K562 (cell line): ENCODE data around the gene TUT1. TPM values are rescaled to one million over a fixed set of nuclear protein-coding genes. Genes with fewer than 3 reads are reported as not detected.

ENCODE experiments used
- ATAC-seq: fragments of 200-7000 bp; cut with Tn5 transposase; 3 replicates; pipeline ENCODE4 v1.9.1; 2020; ENCODE audit warnings: moderate library complexity
- BruUV-seq: library from RNA; stranded (reverse); fragments of 400-500 nt; replicated peaks from 2 replicates; lab custom pipeline; 2021; lab: Mats Ljungman, UMichigan
- CTCF ChIA-PET: fragments of 300-600 bp; formaldehyde crosslinking; extraction: SDS; loops from one replicate; lab custom pipeline; 2021; ENCODE audit warnings: low intra/inter-chr PET ratio; lab: Yijun Ruan, JAX
- POLR2A ChIA-PET: fragments of 300-600, 350-650 bp; sonication (Branson Sonifier 250); formaldehyde crosslinking; extraction: SDS; loops from one replicate; lab custom pipeline; 2021; ENCODE audit warnings: antibody characterized with exemption, inconsistent platforms; lab: Yijun Ruan, JAX
- DNase-seq, 4 experiments: peaks; one replicate each; pipeline versions ENCODE4 v3.0.0 to v3.0.0-alpha.2; 2011 to 2018; ENCODE audit warnings: low spot score in 3 of 4, mixed read lengths in 3 of 4; ENCODE audit errors: extremely low read depth in 1 of 4
- FAIRE-seq: peaks from 2 replicates; lab custom pipeline; 2011; peaks lifted over from hg19 to GRCh38; lab: Jason Lieb, UNC
- H2AFZ ChIP-seq: 2 replicates; pipeline ENCODE4 v1.6.0; 2011; ENCODE audit warnings: low read depth, low read length, control low read depth, inconsistent platforms
- H3K27ac ChIP-seq: fragments of 200-600 bp; 3 replicates; pipeline ENCODE4 v1.8.0; 2011; ENCODE audit warnings: low read depth, mild to moderate bottlenecking, control low read depth, inconsistent platforms, low read length, moderate library complexity, mixed read lengths; ENCODE audit errors: extremely low read depth
- H3K27me3 ChIP-seq, 2 experiments: fragments of 300-600 bp in 1 of 2; 2 replicates in 1 of 2; 3 replicates in 1 of 2; pipeline versions ENCODE4 v1.6.0 to v1.8.0; 2011; ENCODE audit warnings: inconsistent platforms in 2 of 2, low read length in 2 of 2, mild to moderate bottlenecking in 1 of 2, mixed read lengths in 1 of 2, moderate library complexity in 1 of 2; ENCODE audit not compliant: control insufficient read depth in 2 of 2, insufficient read depth in 2 of 2
- H3K36me3 ChIP-seq: fragments of 300-600 bp; 3 replicates; pipeline ENCODE4 v1.8.0; 2011; ENCODE audit warnings: mild to moderate bottlenecking, low read length, inconsistent platforms; ENCODE audit not compliant: control insufficient read depth, insufficient read depth
- H3K4me1 ChIP-seq, 2 experiments: fragments of 200-600 bp in 1 of 2; replicated peaks in 1 of 2; 2 replicates in 1 of 2; 3 replicates in 1 of 2; pipeline versions ENCODE4 v1.5.1 to v1.8.0; 2011; ENCODE audit warnings: inconsistent platforms in 2 of 2, low read length in 2 of 2, mild to moderate bottlenecking in 1 of 2, mixed read lengths in 1 of 2, moderate library complexity in 1 of 2; ENCODE audit not compliant: control insufficient read depth in 2 of 2, insufficient read depth in 2 of 2
- H3K4me2 ChIP-seq: 2 replicates; pipeline ENCODE4 v1.6.1; 2011; ENCODE audit warnings: low read length, control low read depth, inconsistent platforms, mixed read lengths; ENCODE audit not compliant: insufficient read depth
- H3K4me3 ChIP-seq: fragments of 200-600 bp; sonication (generic), shearing (Covaris generic); 2 replicates; pipeline ENCODE4 v1.5.1; 2016; ENCODE audit warnings: control low read depth, inconsistent platforms
- H3K79me2 ChIP-seq: fragments of 200-600 bp; 3 replicates; pipeline ENCODE4 v1.8.0; 2011; ENCODE audit warnings: low read length, inconsistent platforms; ENCODE audit not compliant: control insufficient read depth, insufficient read depth
- H3K9ac ChIP-seq, 2 experiments: 2 replicates each; pipeline versions ENCODE4 v1.6.0 to v1.6.1; 2011; ENCODE audit warnings: low read depth in 2 of 2, low read length in 2 of 2, control low read depth in 1 of 2, inconsistent platforms in 1 of 2, mild to moderate bottlenecking in 1 of 2, mixed read lengths in 1 of 2; ENCODE audit not compliant: insufficient read depth in 1 of 2
- H3K9me1 ChIP-seq: one replicate; pipeline ENCODE4 v1.6.0; 2011; ENCODE audit warnings: inconsistent platforms, mild to moderate bottlenecking, low read length, moderate library complexity; ENCODE audit not compliant: control insufficient read depth, insufficient read depth
- H3K9me3 ChIP-seq: replicated peaks from 2 replicates; pipeline ENCODE4 v1.5.1; 2011; ENCODE audit warnings: low read depth, low read length, inconsistent platforms; ENCODE audit not compliant: control insufficient read depth, insufficient read depth
- H4K20me1 ChIP-seq: replicated peaks from 2 replicates; pipeline ENCODE4 v1.6.1; 2011; ENCODE audit warnings: low read length, inconsistent platforms, mixed read lengths; ENCODE audit not compliant: control insufficient read depth, insufficient read depth
- HNRNPL ChIP-seq: fragments of 200-400 bp; formaldehyde crosslinking; IDR thresholded peaks from 2 replicates; pipeline ENCODE4 v1.6.1; 2017; ENCODE audit warnings: low read depth, mild to moderate bottlenecking, low read length
- LCOR ChIP-seq: sonication (generic); formaldehyde crosslinking; IDR thresholded peaks from 2 replicates; pipeline ENCODE4 v1.8.0; 2022; ENCODE audit warnings: mild to moderate bottlenecking, missing genetic modification reagents
- LEF1 ChIP-seq: fragments of 450-650 bp; IDR thresholded peaks from 2 replicates; pipeline ENCODE4 v1.6.1; 2016; ENCODE audit warnings: mild to moderate bottlenecking
- MED1 ChIP-seq: sonication (generic); formaldehyde crosslinking; IDR thresholded peaks from 2 replicates; pipeline ENCODE4 v1.8.1; 2023; ENCODE audit warnings: missing genetic modification reagents, borderline replicate concordance
- MYNN ChIP-seq, 2 experiments: sonication (generic); formaldehyde crosslinking in 1 of 2; IDR thresholded peaks; 2 replicates each; pipeline versions ENCODE4 v1.5.0 to v1.6.1; 2016 to 2020; ENCODE audit warnings: antibody characterized with exemption in 1 of 2, missing genetic modification reagents in 1 of 2
- POLR2G ChIP-seq: fragments of 200-400 bp; formaldehyde crosslinking; IDR thresholded peaks from 2 replicates; pipeline ENCODE4 v1.6.1; 2017; ENCODE audit warnings: low read depth, mild to moderate bottlenecking, antibody characterized with exemption, low read length, moderate library complexity
- RBFOX2 ChIP-seq: fragments of 200-400 bp; formaldehyde crosslinking; IDR thresholded peaks from 2 replicates; pipeline ENCODE4 v1.6.1; 2017; ENCODE audit warnings: low read depth, mild to moderate bottlenecking, low read length, moderate library complexity
- RFX1 ChIP-seq: fragments of 450-650 bp; IDR thresholded peaks from 2 replicates; pipeline ENCODE4 v1.6.1; 2016; ENCODE audit warnings: mild to moderate bottlenecking, moderate library complexity
- TFAM ChIP-seq: fragments of 250-450 bp; sonication (Bioruptor Pico); conservative IDR thresholded peaks from 2 replicates; pipeline ENCODE4 v1.5.0; 2021; ENCODE audit warnings: mild to moderate bottlenecking, moderate library complexity
- ZC3H4 ChIP-seq: sonication (generic); formaldehyde crosslinking; IDR thresholded peaks from 2 replicates; pipeline ENCODE4 v1.9.0; 2021; ENCODE audit warnings: missing genetic modification reagents, borderline replicate concordance
- ZNF717 ChIP-seq: fragments of 250-450 bp; sonication (Bioruptor Pico); IDR thresholded peaks from 2 replicates; pipeline ENCODE4 v1.5.0; 2021
- WGBS: fragments of 100-300 bp; shearing (Covaris generic); methylation state at CpG from one replicate; pipeline ENCODE4 v1.1.6; 2016; ENCODE audit warnings: low coverage, mixed read lengths; ENCODE audit not compliant: insufficient coverage; ENCODE audit errors: missing lambda C conversion rate; 5-methylcytosine and 5-hydroxymethylcytosine counted together
- in situ Hi-C: fragments of 300-500 bp; cut with MboI; formaldehyde crosslinking; loops from 4 replicates; pipeline ENCODE4 v1.15.0; 2018; ENCODE audit warnings: inconsistent platforms, mixed read lengths
- intact Hi-C: fragments of 100-400 bp; cut with micrococcal nuclease; formaldehyde crosslinking; loops from 2 replicates; pipeline ENCODE4 v1.14.2; 2022
- polyA plus RNA-seq, 8 experiments: library from polyadenylated mRNA; depleted of rRNA in 4 of 8; stranded (reverse) in 5 of 8; unstranded in 3 of 8; fragments of >200 nt; fragmentation: Nextera tagmentation in 2 of 8; fragmentation: Illumina TruSeq in 1 of 8; extraction: Ambion mirVana in 2 of 8; extraction: Trizol in 1 of 8; gene quantifications; 2 replicates each; pipeline versions ENCODE4 v1.2.1 to v1.2.3, GENCODE V29; 2011 to 2014; ENCODE audit warnings: inconsistent platforms in 1 of 8, missing spikeins in 1 of 8
- total RNA-seq, 7 experiments: library from RNA; depleted of rRNA in 6 of 7; stranded (reverse); fragments of >200 nt in 6 of 7; fragmentation: Illumina TruSeq in 2 of 7; extraction: Trizol in 2 of 7; gene quantifications; 2 replicates each; pipeline versions ENCODE4 v1.2.1 to v1.2.3, GENCODE V29; 2011 to 2021; ENCODE audit warnings: low replicate concordance in 1 of 7
- TF ChIP-seq, protein P1 (sequence below): fragments of 450-650 bp; IDR thresholded peaks from 2 replicates; pipeline ENCODE4 v1.6.1; 2016
- TF ChIP-seq, protein P2 (sequence below), 3 experiments: fragments of 200-800 bp in 1 of 3; sonication (Bioruptor generic) in 1 of 3; sonication (generic) in 1 of 3; formaldehyde crosslinking in 1 of 3; IDR thresholded peaks; 2 replicates each; pipeline versions ENCODE4 v1.6.1 to v1.8.0; 2016 to 2022; ENCODE audit warnings: mild to moderate bottlenecking in 2 of 3, missing compliant biosample characterization in 2 of 3, missing genetic modification characterization in 2 of 3, missing genetic modification reagents in 1 of 3
- TF ChIP-seq, protein P3 (sequence below), 2 experiments: fragments of 450-650 bp in 1 of 2; IDR thresholded peaks; 2 replicates each; pipeline ENCODE4 v1.6.1; 2011 to 2017; ENCODE audit warnings: low read depth in 2 of 2, antibody characterized with exemption in 1 of 2, borderline replicate concordance in 1 of 2, low read length in 1 of 2, mild to moderate bottlenecking in 1 of 2, mixed read lengths in 1 of 2; ENCODE audit not compliant: control insufficient read depth in 1 of 2

TUT1 gene
- total and polyA plus RNA-seq, 9 of the 15 experiments (the other 6 are each of a cell fraction or from before 2014, with no cell fraction given) = 0.66 to 44.3 (median 15.7) TPM

DNA sequence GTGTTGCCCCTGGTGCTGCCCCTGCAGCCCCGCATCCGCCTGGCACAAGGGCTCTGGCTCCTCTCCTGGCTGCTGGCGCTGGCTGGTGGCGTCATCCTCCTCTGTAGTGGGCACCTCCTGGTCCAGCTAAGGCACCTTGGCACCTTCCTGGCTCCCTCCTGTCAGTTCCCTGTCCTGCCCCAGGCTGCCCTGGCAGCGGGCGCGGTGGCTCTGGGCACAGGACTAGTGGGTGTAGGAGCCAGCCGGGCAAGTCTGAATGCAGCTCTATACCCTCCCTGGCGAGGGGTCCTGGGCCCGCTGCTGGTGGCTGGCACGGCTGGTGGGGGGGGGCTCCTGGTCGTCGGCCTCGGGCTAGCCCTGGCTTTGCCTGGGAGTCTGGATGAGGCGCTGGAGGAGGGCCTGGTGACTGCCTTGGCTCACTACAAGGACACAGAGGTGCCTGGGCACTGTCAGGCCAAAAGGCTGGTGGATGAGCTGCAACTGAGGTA lies 22.0 kb upstream of the TUT1 start:
- Histone ChIP-seq H3K27ac (peak overlapping the region; percentile 43; the same call in 2 of the 3 replicates), H3K4me1 (peaks cover 29 to 65% of the 10 kb centered on the region in 2 experiments), H2AFZ (no peak overlapping the region), H3K9me1 (peaks cover 2% of the 10 kb centered on the region), H3K9ac (peak overlapping the region in 1 of 2 experiments; percentile 93; a peak in 1 of 4 replicates), H3K4me3 (no peak overlapping the region), H3K36me3 (peaks cover 52% of the 10 kb centered on the region), H3K27me3 (no peaks in the 10 kb centered on the region)
- intact Hi-C loops = loop anchor here (2.0 to 5.0 kb wide), 2 partner anchors 33 to 79 kb away; partner anchors contain the start of gene GANAB
- ChIA-PET CTCF (interaction anchor here (0.8 to 2.6 kb wide), 4 partner anchors 33 to 219 kb away, joined by 3 to 17 read pairs (median 3); partner anchors contain the start of gene GANAB), POLR2A (interaction anchor here (0.9 kb wide), 1 partner anchor 39 kb away, joined by 3 read pairs; no protein-coding TSS in a partner anchor)
- in situ Hi-C loops = no loop called here
- no peak for ATAC-seq
- TF ChIP-seq POLR2G (peak; percentile 79), MYNN (IDR thresholded peaks at IDR 0.05) (0 out of 2 replicates have a peak, but pooled peaks have one; percentile 14), MYNN (CRISPR knock-in tag; IDR thresholded peaks at IDR 0.05) (no peak), HNRNPL (peak; percentile 96), RFX1 (no peak), MED1 (0 out of 2 replicates have a peak, but pooled peaks have one; percentile 13), LCOR (CRISPR knock-in tag) (no peak), ZNF717 (peak; percentile 61; the same call in 1 of the 2 replicates), RBFOX2 (0 out of 2 replicates have a peak, but pooled peaks have one; percentile 26), ZC3H4 (CRISPR knock-in tag) (0 out of 2 replicates have a peak, but pooled peaks have one; percentile 67), LEF1 (no peak), TFAM (no peak)
- TF ChIP-seq, protein P1, sequence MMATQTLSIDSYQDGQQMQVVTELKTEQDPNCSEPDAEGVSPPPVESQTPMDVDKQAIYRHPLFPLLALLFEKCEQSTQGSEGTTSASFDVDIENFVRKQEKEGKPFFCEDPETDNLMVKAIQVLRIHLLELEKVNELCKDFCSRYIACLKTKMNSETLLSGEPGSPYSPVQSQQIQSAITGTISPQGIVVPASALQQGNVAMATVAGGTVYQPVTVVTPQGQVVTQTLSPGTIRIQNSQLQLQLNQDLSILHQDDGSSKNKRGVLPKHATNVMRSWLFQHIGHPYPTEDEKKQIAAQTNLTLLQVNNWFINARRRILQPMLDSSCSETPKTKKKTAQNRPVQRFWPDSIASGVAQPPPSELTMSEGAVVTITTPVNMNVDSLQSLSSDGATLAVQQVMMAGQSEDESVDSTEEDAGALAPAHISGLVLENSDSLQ = peak; percentile 0; the same call in 1 of the 2 replicates
- TF ChIP-seq, protein P2, sequence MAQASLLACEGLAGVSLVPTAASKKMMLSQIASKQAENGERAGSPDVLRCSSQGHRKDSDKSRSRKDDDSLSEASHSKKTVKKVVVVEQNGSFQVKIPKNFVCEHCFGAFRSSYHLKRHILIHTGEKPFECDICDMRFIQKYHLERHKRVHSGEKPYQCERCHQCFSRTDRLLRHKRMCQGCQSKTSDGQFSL (CRISPR knock-in tag; IDR thresholded peaks at IDR 0.05) = peak; percentile 36; the same call in 1 of the 2 replicates
- TF ChIP-seq, protein P2 (tag; IDR thresholded peaks at IDR 0.05) = no peak
- TF ChIP-seq, protein P3, sequence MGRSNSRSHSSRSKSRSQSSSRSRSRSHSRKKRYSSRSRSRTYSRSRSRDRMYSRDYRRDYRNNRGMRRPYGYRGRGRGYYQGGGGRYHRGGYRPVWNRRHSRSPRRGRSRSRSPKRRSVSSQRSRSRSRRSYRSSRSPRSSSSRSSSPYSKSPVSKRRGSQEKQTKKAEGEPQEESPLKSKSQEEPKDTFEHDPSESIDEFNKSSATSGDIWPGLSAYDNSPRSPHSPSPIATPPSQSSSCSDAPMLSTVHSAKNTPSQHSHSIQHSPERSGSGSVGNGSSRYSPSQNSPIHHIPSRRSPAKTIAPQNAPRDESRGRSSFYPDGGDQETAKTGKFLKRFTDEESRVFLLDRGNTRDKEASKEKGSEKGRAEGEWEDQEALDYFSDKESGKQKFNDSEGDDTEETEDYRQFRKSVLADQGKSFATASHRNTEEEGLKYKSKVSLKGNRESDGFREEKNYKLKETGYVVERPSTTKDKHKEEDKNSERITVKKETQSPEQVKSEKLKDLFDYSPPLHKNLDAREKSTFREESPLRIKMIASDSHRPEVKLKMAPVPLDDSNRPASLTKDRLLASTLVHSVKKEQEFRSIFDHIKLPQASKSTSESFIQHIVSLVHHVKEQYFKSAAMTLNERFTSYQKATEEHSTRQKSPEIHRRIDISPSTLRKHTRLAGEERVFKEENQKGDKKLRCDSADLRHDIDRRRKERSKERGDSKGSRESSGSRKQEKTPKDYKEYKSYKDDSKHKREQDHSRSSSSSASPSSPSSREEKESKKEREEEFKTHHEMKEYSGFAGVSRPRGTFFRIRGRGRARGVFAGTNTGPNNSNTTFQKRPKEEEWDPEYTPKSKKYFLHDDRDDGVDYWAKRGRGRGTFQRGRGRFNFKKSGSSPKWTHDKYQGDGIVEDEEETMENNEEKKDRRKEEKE (IDR thresholded peaks at IDR 0.05; ENCODE audit: borderline replicate concordance in 1 of 2, control insufficient read depth in 1 of 2, low read depth in 2 of 2, low read length in 1 of 2) = no peak
- TF ChIP-seq, all 486 proteins: peak for 9
- WGBS = 64% methylated on average over 9 of the region's 15 CpGs
- Histone ChIP-seq H3K79me2 (peaks cover 23% of the 10 kb centered on the region), H4K20me1 (0 out of 2 replicates have a peak, but pooled peaks cover 5% of the 10 kb centered on the region), H3K4me2 (no peak overlapping the region), H3K9me3 (no peaks in the 10 kb centered on the region)
- no peak for DNase-seq
- no peak for FAIRE-seq
- no TSS peak for BruUV-seq
